GM19240 (cell line): Measurements from ENCODE around the gene CWC25.
"Not testable (repeated sequence)": the region's sequence is repeated elsewhere in the genome, so short reads cannot be mapped to it uniquely, and the experiment has no call there.

Experiments
- DNase-seq: peaks from one replicate; pipeline ENCODE4 v3.0.0; 2011; ENCODE audit warnings: low spot score; ENCODE audit not compliant: insufficient read length

CWC25 gene

DNA sequence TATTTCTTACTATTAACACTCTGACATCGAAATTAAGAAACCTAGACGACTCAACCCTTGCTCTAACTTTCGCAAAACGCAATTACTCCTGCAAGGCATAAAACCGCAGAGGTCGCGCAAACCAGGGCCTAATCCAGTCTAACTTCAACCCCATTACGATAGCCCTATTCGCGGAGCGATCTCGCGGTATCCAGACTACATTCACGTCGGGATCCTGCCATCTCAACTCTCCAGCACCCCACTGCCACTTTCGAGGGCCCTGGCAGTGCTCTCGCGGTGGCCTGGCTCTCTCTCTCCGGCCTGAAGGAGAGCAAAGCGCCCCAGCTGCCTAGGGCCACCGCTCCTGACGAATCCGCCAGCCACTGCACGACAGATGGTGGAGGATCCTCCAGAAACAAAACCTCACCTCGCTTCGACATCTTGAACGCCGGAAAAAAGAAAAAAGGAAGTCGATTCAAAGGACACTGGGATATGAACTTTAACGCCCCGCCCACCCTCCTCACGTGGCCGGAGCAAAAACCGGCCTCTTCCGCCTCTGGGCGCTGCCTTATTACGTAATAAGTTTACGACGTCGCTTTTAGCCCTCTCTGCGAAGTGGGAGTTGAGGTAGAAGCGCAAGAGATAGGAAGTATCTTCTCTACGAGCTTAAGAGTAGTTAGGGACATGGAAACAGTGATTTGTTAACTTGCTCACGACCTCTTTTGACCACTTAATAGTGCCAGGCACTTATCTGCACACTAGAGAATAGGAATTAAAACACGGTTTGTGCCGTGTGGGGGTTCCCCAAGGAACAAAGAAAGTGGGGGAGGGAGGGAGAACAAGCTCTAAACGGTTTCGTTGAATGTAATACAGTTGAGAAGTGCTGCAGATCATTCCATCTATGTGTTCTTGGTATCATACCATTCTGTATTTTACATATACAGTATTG lies 28.4 kb upstream of the CWC25 start, which contains the start of gene RPL23:
TSS of gene RPL23 (minus strand) at position 430 of the 928 bp plus-strand sequence. CDS start at position 419, 11 bp downstream.
- DNase-seq: peak; percentile 81

DNA sequence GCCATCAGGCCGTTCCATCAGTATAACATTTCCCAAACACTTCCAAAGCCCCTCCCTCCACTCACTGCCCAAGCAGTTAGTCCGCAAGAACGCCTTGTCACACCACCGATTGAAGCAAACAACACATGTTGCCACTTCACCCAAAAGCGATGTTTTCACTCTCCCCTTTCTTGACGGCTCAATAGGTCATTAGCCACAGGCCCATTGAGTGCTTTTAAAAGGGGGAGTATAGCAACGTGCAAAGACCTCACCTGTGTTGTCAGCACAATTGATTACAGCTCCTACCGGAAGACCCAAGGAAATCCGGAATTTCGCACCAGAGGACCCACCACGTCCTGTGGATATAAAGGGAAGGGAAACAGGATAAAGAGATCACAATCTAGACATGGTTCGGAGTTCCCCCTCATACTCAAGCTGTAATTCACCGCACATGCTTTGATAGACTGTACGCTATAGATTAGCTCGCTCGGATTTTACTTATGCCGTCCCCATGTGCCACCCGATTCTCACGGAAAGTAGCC lies 27.7 kb upstream of the CWC25 start:
- no peak for DNase-seq

DNA sequence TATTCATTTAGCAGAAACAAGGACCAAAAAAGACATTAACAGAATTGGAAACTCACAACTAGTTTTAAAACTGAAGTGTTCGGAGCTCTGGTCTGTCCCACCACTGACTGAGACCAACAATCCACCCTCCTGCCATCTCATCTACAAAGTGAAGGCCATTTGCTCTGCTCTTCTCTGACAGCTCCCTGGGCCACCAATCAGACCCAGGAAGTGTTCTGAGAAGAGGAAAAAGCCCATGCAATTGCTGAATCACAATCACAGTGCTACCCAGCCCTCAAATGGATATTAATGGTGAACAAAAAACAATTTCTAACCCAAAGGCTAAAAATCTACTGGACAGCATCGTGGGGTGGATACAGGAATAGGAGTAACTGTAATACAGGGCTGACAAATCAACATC lies 26.3 kb upstream of the CWC25 start:
- DNase-seq: no peak

DNA sequence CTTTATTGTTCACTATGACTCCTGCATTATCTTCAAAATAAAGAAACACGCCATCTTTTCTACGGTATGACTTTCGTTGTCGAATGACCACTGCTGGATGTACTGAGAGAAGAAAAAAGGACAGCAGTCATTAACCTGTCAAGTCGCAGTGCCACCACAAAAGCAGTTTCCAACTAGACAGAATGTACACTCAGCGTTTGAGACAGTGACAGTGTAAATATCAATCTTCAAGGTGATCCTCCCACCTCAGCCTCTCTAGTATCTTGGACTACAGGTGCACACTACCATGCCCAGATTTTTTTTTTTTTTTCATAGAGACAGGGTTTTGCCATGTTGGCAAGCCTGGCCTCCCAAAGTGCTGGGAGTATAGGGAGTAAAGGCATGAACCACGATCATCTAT lies 25.3 kb upstream of the CWC25 start:
- DNase-seq: no peak

DNA sequence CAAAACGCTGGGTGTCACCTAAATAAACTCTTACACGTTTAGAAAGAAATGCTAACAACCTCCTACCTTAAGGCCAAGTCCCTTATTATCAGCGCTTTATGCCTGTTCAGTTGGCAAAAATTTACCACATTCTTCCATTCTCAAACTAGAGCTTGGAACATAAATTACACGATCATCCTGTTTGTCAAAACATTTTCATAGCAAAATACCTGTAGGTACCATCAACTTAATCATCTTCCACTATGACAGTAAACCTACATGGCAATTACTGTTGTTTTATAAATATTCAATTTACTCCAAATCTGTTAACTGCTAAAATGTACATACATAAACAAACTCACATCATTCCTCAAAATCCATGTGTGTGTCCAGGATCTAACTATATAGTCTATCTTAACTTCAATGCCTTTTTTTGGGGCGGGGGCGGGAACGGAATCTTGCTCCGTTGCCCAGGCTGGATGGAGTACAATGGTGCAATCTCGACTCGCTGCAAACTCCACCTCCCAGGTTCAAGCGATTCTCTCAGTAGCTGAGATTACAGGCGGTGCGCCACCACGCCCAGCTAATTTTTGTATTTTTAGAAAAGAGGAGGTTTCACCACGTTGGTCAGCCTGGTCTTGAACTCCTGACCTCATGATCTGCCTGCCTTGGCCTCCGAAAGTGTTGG lies 24.0 kb upstream of the CWC25 start:
- no peak for DNase-seq

GRCh38 chr17:38848557-38848891 lies 23.4 kb upstream of the CWC25 start:
- DNase-seq: no peak

GRCh38 chr17:38844261-38844757 lies 19.2 kb upstream of the CWC25 start:
- DNase-seq: no peak

GRCh38 chr17:38825762-38826247 lies 684 bp upstream of the CWC25 start:
- DNase-seq: no peak

GRCh38 chr17:38815576-38816193 lies 9.4 kb downstream of the CWC25 start:
- no peak for DNase-seq

- DNase-seq: no peak
Observed at GRCh38 chr17:38809828-38810227, 15.3 kb downstream of the CWC25 start.

GRCh38 chr17:38800237-38800760 lies 24.8 kb downstream of the CWC25 start:
- no peak for DNase-seq

DNA sequence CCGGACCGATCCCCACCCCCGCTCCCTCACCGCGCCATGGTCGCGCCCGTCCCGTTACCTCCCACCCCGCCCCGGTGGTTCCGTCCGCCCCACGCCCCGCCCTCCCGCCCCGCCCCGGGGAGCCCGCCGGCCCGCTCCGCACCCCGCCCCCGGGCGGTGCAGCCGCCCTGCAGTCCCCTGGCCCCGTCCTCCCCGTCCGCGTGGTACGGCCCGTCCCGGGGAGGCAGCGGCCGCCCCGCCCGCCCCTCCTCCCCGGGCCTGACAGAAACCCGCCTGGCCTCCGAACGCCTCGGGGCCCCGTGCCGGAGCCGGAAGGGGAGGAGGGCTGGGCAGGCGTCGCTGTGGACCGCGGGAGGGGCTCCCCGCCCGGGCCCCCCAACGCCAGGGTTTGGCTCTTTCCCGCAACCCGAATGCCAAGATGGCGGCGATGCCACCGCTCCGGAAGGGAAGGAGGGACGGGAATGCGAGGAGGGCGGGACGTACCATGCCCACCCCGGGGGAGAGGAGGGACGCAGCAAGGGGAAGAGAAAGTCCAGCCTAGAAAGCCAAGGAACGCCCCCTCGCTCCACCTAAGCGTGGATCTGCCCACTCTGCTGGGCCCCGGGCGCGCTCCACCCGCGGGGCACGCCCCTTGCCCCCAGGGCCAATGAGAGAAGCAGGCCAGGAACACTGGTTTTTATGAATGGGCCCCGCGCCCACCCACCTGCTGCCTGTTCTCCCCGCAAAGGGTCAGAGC lies 25.5 kb downstream of the CWC25 start, which contains the start of gene PIP4K2B:
TSS of gene PIP4K2B (minus strand) at position 56 of the 736 bp plus-strand sequence. CDS start 132 bp downstream, outside the sequence.
- peak; percentile 93 for DNase-seq

DNA sequence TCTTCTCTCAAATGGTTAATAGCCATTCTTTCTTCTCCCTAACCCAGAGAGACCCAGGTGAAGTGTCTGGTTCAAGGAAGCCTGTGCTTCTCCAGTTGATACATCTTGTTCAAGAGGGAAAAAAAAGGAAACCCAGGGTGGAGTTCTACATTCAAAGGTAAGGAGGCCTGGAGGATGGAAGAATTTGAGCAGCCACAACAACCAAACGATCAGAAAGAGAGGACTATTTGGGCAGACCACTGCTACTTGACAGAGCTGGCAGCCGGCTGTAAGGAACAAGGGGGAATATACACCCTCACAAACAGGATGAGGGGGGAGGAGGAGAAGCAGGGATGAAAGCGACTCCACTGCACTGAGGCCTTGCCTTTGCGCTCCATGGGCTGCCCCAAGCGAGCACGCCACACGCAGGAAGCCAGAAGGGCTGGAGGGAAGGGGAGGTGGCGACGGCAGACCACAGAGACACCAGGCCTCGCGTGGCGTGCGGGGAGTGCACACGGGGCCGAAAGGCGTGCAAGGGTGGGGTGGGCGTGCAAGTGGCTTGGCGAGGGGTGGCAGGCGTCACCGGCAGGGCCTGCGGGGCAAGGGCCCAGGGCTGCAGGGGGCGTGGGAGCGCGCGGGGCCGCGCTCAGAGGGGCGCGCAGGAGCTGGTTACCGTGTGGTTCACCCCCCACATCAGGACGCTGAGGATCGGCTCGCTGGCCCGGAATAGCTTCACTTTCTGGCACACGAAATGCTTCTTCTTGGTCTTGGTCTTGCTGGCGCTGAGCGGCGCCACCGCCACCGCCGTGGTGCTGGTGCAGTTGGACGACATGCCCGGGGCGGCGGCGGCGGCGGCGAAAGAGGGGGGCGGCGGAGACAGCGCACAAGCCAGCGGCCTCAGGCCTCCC lies 26.3 kb downstream of the CWC25 start:
- peak; percentile 61 for DNase-seq

GRCh38 chr17:38797828-38798227 lies 27.3 kb downstream of the CWC25 start:
- no peak for DNase-seq

DNA sequence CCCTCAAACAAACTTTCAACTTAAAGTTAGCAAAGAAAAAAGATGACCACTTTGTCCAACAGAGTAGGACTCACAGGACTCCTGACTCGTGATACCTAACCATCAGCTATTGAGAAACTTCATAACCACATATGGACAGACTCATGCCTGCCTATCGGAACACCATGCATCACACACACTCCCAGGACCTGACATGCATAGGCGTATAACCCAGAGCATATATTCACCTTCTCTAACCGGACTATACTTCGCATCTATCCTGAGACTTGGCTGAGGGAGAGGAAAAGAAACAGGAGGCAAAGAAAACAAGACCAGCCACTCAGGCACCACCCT lies 28.0 kb downstream of the CWC25 start:
- no peak for DNase-seq

- no peak for DNase-seq
Observed at GRCh38 chr17:38796451-38797157, 28.5 kb downstream of the CWC25 start.

GRCh38 chr17:38794221-38794620 lies 30.9 kb downstream of the CWC25 start:
- DNase-seq: no peak

DNA sequence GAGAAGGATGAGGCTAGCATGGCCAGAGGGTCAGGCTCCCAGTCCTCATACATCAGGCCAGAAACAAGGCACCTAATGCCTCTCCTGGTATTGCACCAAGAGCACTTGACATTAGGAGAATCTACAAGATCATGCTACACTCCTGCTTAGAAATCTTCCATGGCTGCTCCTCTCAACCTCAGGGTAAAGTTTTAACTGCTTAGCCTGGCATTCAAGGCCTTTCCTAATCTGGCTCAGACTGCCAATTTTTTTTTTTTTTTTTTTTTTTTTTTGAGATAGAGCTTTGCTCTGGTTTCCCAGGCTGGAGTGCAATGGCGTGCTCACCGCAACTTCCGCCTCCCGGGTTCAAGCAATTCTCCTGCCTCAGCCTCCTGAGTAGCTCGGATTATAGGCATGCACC lies 34.0 kb downstream of the CWC25 start:
- DNase-seq: no peak

GRCh38 chr17:38790148-38790707 lies 34.9 kb downstream of the CWC25 start:
- not testable (repeated sequence) for DNase-seq
